GM19099 (cell line): ENCODE data around the gene KHNYN.

ENCODE experiments used
- POLR2A ChIP-seq: IDR thresholded peaks from 3 replicates; pipeline ENCODE4 v1.6.1; 2011; ENCODE audit warnings: low read depth; ENCODE audit not compliant: insufficient read length; ENCODE audit errors: extremely low read depth

KHNYN gene

GRCh38 chr14:24398653-24399446 is 30.9 kb upstream of the KHNYN start, which contains the start of gene NYNRIN:
TSS of gene NYNRIN (plus strand) at chr14:24399003. CDS start at chr14:24399247, 244 bp downstream.
- TF ChIP-seq POLR2A: no peak

DNA sequence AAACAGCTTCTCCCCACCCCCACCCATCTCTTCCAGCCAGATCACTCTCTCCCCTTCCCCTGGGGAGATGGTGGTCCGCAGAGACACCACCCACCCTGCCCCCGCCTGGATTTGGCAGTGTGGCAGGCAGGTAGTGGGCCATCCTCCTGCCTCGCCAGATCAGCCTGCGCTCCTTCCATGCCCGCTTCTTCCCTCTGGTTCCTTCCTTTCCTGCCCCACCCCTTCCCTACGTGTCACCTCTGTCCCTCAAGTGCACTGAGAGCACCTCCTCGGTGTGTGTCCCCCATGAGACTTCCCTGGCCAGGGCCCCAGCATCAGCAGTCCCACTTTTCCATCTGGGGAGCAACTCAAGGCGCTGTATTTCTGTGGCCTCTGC is 30.3 kb upstream of the KHNYN start:
- TF ChIP-seq POLR2A: no peak

DNA sequence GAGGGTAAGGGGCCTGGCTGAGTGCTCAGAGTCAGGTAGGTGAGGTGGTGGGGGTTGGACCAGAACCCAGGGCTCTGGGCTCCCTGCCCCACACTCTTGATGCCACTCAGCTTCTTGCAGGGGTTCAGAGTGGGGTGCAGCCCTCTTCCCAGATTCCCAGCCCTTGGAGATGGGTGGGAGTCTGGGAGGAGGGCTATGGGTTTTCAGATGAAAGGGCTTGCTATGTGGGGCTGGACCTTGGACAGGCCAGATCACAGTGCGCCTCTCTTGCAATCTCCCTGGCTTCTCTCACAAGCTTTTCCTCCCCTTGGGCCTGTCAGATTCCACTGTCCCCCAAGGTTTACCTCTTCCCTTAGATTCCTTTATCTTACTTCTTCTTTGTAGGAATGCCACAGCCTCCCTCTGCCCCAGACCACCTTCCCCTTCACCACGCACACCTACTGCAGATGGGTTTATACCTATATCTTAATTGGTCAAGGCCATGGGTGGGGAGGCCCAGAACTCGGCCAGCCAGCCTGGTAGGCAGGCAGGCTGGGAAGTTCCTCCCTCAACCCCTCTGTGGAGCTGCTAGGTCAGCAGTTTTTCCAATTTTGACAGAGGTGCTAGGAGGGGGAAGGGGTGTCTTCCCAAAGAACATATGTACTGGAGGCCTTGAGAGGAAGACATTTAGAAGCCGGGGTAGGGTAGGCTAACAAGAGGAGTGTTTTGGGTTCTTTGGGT is 29.6 kb upstream of the KHNYN start:
- TF ChIP-seq POLR2A: no peak

- TF ChIP-seq POLR2A: no peak
Observed at GRCh38 chr14:24401810-24402702, 27.7 kb upstream of the KHNYN start.

- no peak for TF ChIP-seq POLR2A
Observed at GRCh38 chr14:24403294-24403998, 26.3 kb upstream of the KHNYN start.

GRCh38 chr14:24404814-24405213 is 24.9 kb upstream of the KHNYN start:
- no peak for TF ChIP-seq POLR2A

GRCh38 chr14:24406416-24406815 is 23.3 kb upstream of the KHNYN start:
- TF ChIP-seq POLR2A: no peak

DNA sequence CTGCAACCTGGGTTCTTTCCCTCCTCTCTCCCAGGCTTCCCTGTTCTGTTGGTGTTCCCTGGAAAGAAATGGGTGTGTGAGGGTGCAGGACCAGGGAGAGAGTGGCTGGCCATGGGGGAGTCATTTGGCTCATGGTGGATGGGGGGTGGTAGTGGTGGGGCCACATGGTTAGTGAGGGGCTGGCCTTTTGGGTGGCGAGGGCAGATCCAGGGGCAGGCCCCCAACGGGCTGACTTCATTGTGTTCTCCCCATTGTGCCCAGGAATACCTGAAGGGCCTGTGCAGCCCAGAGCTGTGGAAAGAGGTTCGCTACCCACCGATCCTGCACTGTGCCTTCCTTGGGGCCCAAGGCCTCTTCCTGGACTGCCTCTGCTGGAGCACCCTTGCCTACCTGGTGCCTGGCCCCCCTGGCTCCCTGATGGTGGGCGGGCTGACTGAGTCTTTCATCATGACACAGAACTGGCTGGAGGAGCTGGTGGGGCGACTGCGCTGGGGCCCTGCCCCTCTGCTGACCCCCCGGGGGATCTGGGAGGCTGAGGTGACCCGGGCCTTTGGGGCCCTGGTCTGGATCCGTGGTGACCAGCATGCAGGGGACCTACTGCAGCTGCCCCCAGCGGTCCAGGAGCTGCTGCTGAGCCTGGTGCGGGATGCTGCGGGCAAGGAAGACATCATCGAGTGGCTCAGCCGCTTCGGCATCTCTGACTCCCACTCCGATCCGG is 22.0 kb upstream of the KHNYN start:
- no peak for TF ChIP-seq POLR2A

- TF ChIP-seq POLR2A: no peak
Observed at GRCh38 chr14:24408764-24409163, 21.0 kb upstream of the KHNYN start.

- TF ChIP-seq POLR2A: no peak
Observed at GRCh38 chr14:24409192-24409591, 20.6 kb upstream of the KHNYN start.

GRCh38 chr14:24409956-24410355 is 19.8 kb upstream of the KHNYN start:
- no peak for TF ChIP-seq POLR2A

DNA sequence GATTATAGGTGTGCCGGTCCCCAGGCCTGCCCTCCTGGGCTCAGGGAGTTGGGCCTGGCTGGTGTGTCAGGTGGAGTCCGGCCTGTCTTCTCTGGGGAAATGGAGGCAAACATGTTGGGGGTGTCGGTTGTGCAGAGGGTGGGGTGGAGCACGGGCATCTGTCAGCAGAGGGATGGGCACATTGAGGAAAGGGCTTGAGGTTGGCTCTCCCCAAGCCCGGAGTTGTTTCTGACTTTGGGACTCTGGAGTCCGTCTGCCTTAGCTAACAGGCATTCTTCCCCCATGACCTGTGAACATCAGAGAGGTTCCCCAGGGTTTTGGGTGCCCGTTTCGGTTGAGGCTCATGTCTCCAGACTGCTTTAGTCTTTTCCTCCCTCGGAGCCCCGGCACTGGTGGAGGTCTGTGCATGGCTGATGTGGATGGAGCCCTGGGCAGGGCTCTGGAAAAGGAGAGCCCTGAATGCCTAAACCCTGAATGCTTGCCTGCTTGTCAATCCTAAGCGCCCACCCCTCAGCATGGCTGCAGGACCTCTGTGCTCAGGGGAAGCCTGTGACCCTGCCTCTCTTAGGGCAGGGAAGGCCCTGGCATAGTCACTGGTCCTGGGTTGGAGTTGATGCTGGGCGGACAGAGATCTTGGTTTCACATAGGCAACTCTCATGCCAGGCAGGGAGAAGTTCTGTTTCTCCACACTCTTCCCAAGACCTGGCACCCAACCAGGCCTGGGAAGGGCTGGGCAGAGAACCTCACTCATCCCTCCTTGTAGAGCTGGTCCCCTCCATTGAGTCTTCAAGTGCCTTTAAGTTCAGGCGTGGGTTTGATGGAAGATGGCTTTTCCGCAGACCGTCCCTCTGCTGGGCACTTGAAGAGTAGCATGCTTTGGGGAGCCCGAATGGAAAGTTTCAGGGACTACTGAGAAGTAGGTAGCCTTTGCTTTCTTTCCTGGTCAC is 18.0 kb upstream of the KHNYN start:
- no peak for TF ChIP-seq POLR2A

GRCh38 chr14:24414077-24414476 is 15.7 kb upstream of the KHNYN start:
- no peak for TF ChIP-seq POLR2A

- no peak for TF ChIP-seq POLR2A
Observed at GRCh38 chr14:24414732-24415420, 14.9 kb upstream of the KHNYN start.
